Keratinocyte (primary cell): Measurements from ENCODE around the gene DDAH1. TPM values are rescaled to one million over a fixed set of nuclear protein-coding genes. Genes with fewer than 3 reads are reported as not detected.

Experiments used
- DNase-seq: peaks from one replicate; pipeline ENCODE4 v3.0.0-alpha.2; 2011; ENCODE audit warnings: low read depth, missing footprints, low spot score
- FAIRE-seq: peaks from 2 replicates; lab custom pipeline; 2011; peaks lifted over from hg19 to GRCh38; lab: Jason Lieb, UNC
- H2AFZ ChIP-seq: 2 replicates; pipeline ENCODE4 v1.6.0; 2012; ENCODE audit warnings: low read length, control low read depth, inconsistent platforms; ENCODE audit not compliant: control insufficient read depth
- H3K27ac ChIP-seq: 2 replicates; pipeline ENCODE4 v1.5.1; 2011; ENCODE audit warnings: low read length; ENCODE audit not compliant: control insufficient read depth, insufficient read depth
- H3K27me3 ChIP-seq: 3 replicates; pipeline ENCODE4 v1.6.0; 2011; ENCODE audit warnings: low read length; ENCODE audit not compliant: control insufficient read depth, insufficient read depth; ENCODE audit errors: extremely low read depth
- H3K36me3 ChIP-seq, 2 experiments: 2 replicates in 1 of 2; 3 replicates in 1 of 2; pipeline ENCODE4 v1.5.1; 2011; ENCODE audit warnings: low read length in 2 of 2, mild to moderate bottlenecking in 1 of 2; ENCODE audit not compliant: control insufficient read depth in 2 of 2, insufficient read depth in 2 of 2; ENCODE audit errors: extremely low read depth in 1 of 2
- H3K4me1 ChIP-seq: 3 replicates; pipeline ENCODE4 v1.5.1; 2011; ENCODE audit warnings: low read length; ENCODE audit not compliant: control insufficient read depth, insufficient read depth; ENCODE audit errors: extremely low read depth
- H3K4me2 ChIP-seq: 3 replicates; pipeline ENCODE4 v1.6.0; 2011; ENCODE audit warnings: low read depth, low read length; ENCODE audit not compliant: control insufficient read depth, insufficient read depth; ENCODE audit errors: extremely low read depth
- H3K4me3 ChIP-seq, 3 experiments: fragments of 200-600 bp in 1 of 3; sonication (generic) in 1 of 3; 2 replicates in 2 of 3; 3 replicates in 1 of 3; pipeline ENCODE4 v1.5.1; 2011 to 2016; ENCODE audit warnings: low read length in 3 of 3, mild to moderate bottlenecking in 3 of 3, control low read depth in 2 of 3, inconsistent platforms in 1 of 3, low read depth in 1 of 3, mixed read lengths in 1 of 3, mixed run types in 1 of 3, moderate library complexity in 1 of 3; ENCODE audit not compliant: control insufficient read depth in 2 of 3, insufficient read depth in 2 of 3; ENCODE audit errors: extremely low read depth in 1 of 3
- H3K79me2 ChIP-seq: 2 replicates; pipeline ENCODE4 v1.6.0; 2012; ENCODE audit warnings: low read length; ENCODE audit not compliant: control insufficient read depth, insufficient read depth
- H3K9ac ChIP-seq: 3 replicates; pipeline ENCODE4 v1.6.0; 2011; ENCODE audit warnings: low read length; ENCODE audit not compliant: control insufficient read depth, insufficient read depth; ENCODE audit errors: extremely low read depth
- H3K9me1 ChIP-seq: 3 replicates; pipeline ENCODE4 v1.6.0; 2011; ENCODE audit warnings: low read length; ENCODE audit not compliant: control insufficient read depth, insufficient read depth; ENCODE audit errors: extremely low read depth
- H3K9me3 ChIP-seq: 2 replicates; pipeline ENCODE4 v1.5.1; 2012; ENCODE audit warnings: low read depth, low read length; ENCODE audit not compliant: control insufficient read depth
- H4K20me1 ChIP-seq: 3 replicates; pipeline ENCODE4 v1.6.0; 2011; ENCODE audit warnings: low read length; ENCODE audit not compliant: control insufficient read depth, insufficient read depth; ENCODE audit errors: extremely low read depth
- EZH2 ChIP-seq: IDR thresholded peaks from one replicate; pipeline ENCODE4 v1.6.1; 2012; ENCODE audit warnings: inconsistent platforms, mild to moderate bottlenecking, low read length, moderate library complexity
- dilution Hi-C: fragments of 300-500 bp; cut with MboI; formaldehyde crosslinking; loops from one replicate; pipeline ENCODE4 v1.7.0; 2020; ENCODE audit warnings: low sequenced_read_pairs; ENCODE audit not compliant: extremely low pct_ligation_motif_present
- polyA plus RNA-seq, 5 experiments: library from polyadenylated mRNA; depleted of rRNA in 3 of 5; stranded (reverse) in 3 of 5; stranded (forward) in 1 of 5; unstranded in 1 of 5; fragments of >200 nt; gene quantifications; 1 replicate in 1 of 5; 2 replicates in 3 of 5; 3 replicates in 1 of 5; pipeline versions ENCODE4 v1.2.1 to v1.2.3, GENCODE V29; 2011 to 2012; ENCODE audit warnings: missing spikeins in 2 of 5, low read depth in 1 of 5, low replicate concordance in 1 of 5
- TF ChIP-seq, protein P1 (sequence below), 3 experiments: IDR thresholded peaks in 1 of 3; conservative IDR thresholded peaks in 1 of 3; optimal IDR thresholded peaks in 1 of 3; 2 replicates in 2 of 3; 3 replicates in 1 of 3; pipeline versions ENCODE3 to v1.5.1; 2011; ENCODE audit warnings: low read length in 3 of 3, mild to moderate bottlenecking in 3 of 3, moderate library complexity in 2 of 3, control low read depth in 1 of 3, inconsistent platforms in 1 of 3; ENCODE audit not compliant: insufficient read depth in 2 of 3; ENCODE audit errors: extremely low read depth in 1 of 3

DDAH1 gene
- polyA plus RNA-seq, 1 donor (not counting 4 experiments of a cell fraction or from before 2014, with no cell fraction given) = 5.8 TPM

DNA sequence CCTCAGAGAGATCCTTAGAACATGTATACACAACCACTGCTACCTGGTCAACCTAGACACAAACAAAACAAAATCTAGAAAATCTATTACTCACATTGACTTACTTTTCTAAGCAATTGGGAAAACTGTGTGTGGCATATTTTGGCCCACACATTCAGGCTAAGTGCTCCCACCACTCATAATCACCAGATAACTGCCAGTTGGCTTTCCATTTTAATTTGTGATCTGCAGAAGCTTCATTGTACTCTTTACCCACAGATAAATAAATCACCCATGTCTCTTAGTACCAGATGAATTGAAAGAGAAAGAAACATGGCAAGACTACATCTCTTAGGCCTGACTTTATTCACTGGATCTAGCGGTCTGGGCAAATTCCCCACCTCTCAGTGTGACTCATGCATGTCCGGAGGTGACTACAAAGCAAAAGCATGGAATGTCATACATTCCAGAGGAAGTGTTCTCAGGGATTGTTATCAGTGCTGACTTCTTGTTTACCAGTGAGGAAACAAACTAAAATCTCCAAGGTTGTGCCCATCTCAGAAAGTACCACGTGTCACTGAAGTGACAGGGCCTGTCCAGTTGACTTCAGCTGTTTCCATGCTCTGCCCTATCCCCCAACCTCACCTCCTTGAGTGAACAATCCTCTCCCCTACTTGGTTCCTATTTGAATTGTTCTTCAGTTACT lies 136.1 kb downstream of the DDAH1 start:
- H3K4me1 ChIP-seq = peaks cover 41% of the 10 kb centered on the region
- no peaks in the 10 kb centered on the region for H3K36me3 ChIP-seq
- TF ChIP-seq, protein P1, sequence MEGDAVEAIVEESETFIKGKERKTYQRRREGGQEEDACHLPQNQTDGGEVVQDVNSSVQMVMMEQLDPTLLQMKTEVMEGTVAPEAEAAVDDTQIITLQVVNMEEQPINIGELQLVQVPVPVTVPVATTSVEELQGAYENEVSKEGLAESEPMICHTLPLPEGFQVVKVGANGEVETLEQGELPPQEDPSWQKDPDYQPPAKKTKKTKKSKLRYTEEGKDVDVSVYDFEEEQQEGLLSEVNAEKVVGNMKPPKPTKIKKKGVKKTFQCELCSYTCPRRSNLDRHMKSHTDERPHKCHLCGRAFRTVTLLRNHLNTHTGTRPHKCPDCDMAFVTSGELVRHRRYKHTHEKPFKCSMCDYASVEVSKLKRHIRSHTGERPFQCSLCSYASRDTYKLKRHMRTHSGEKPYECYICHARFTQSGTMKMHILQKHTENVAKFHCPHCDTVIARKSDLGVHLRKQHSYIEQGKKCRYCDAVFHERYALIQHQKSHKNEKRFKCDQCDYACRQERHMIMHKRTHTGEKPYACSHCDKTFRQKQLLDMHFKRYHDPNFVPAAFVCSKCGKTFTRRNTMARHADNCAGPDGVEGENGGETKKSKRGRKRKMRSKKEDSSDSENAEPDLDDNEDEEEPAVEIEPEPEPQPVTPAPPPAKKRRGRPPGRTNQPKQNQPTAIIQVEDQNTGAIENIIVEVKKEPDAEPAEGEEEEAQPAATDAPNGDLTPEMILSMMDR (optimal IDR thresholded peaks at IDR 0.05 in 1 of 3, IDR thresholded peaks at IDR 0.05 in 1 of 3, conservative IDR thresholded peaks at IDR 0.05 in 1 of 3; ENCODE audit: extremely low read depth in 1 of 3, insufficient read depth in 2 of 3, low read length in 3 of 3) = no peak
- TF ChIP-seq EZH2 = no peak
- H3K4me2 ChIP-seq = peak overlapping the region; percentile 30
- peak overlapping the region; percentile 26 for H3K9ac ChIP-seq
- H3K27ac ChIP-seq = peak overlapping the region; percentile 86
- peak; percentile 97 for FAIRE-seq
- no peaks in the 10 kb centered on the region for H3K9me1 ChIP-seq
- H3K4me3 ChIP-seq = no peak overlapping the region
- H2AFZ ChIP-seq = no peak overlapping the region
- H3K27me3 ChIP-seq = no peaks in the 10 kb centered on the region
- DNase-seq = peak; percentile 81
- dilution Hi-C loops = no loop called here
- no peaks in the 10 kb centered on the region for H3K79me2 ChIP-seq
- H4K20me1 ChIP-seq = no peaks in the 10 kb centered on the region
- no peaks in the 10 kb centered on the region for H3K9me3 ChIP-seq

DNA sequence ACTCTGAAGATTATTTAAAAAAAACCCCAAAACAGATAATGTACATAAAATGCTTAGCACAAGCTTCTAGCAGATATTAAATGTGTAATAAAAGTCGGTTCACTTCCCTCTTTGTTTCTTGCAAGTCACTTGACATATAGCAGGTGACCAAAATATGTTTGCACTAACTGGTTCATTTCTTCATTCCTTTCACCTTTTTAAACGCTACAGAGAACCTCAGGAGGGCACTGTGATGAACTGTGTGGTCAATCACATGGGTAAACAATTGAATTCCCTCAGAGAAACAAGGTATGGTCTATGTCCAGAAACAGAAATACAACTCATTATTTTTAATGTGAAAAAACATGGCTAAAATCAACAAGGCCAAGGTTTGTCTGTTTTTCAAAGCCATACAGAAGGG lies 137.2 kb downstream of the DDAH1 start:
- no peaks in the 10 kb centered on the region for H3K79me2 ChIP-seq
- FAIRE-seq = no peak
- H3K4me2 ChIP-seq = no peak overlapping the region
- dilution Hi-C loops = no loop called here
- H3K36me3 ChIP-seq = no peaks in the 10 kb centered on the region
- DNase-seq = no peak
- H3K27me3 ChIP-seq = no peaks in the 10 kb centered on the region
- no peak overlapping the region for H3K4me3 ChIP-seq
- H3K9me1 ChIP-seq = no peaks in the 10 kb centered on the region
- peaks cover 44% of the 10 kb centered on the region for H3K4me1 ChIP-seq
- no peak overlapping the region for H2AFZ ChIP-seq
- H3K27ac ChIP-seq = peak overlapping the region; percentile 86
- no peak overlapping the region for H3K9ac ChIP-seq
- H4K20me1 ChIP-seq = no peaks in the 10 kb centered on the region
- no peaks in the 10 kb centered on the region for H3K9me3 ChIP-seq
- TF ChIP-seq EZH2 = no peak
- TF ChIP-seq, protein P1 (optimal IDR thresholded peaks at IDR 0.05 in 1 of 3, IDR thresholded peaks at IDR 0.05 in 1 of 3, conservative IDR thresholded peaks at IDR 0.05 in 1 of 3; ENCODE audit: extremely low read depth in 1 of 3, insufficient read depth in 2 of 3, low read length in 3 of 3) = no peak
